HL-60/S4 treated with phorbol 12-myristate 13-acetate at 8.2 ng/mL for 4 days and 3 days (cell line): ENCODE data around the gene LIME1.
"Not testable (repeated sequence)": the region's sequence is repeated elsewhere in the genome, so short reads cannot be mapped to it uniquely, and the experiment has no call there.

ENCODE experiments used
- in situ Hi-C: fragments of 300-500 bp; cut with MboI; formaldehyde crosslinking; loops from 2 replicates; pipeline ENCODE4 v1.15.0; 2022; ENCODE audit warnings: low sequenced_read_pairs

Gene LIME1

GRCh38 chr20:63707558-63708300 lies 28.7 kb upstream of the LIME1 start, which contains the start of the genes ARFRP1 and ZGPAT:
Gene ARFRP1 (minus strand): TSS chr20:63707976. CDS start chr20:63707091, 885 bp downstream.
Gene ZGPAT (plus strand): TSS chr20:63708039. CDS start chr20:63708581, 542 bp downstream.
- in situ Hi-C loops: no loop called here

- in situ Hi-C loops: no loop called here
Measured at GRCh38 chr20:63708301-63709148, 27.9 kb upstream of the LIME1 start.

GRCh38 chr20:63709149-63709527 lies 27.3 kb upstream of the LIME1 start:
- in situ Hi-C loops: no loop called here

GRCh38 chr20:63711085-63711645 lies 25.3 kb upstream of the LIME1 start:
- in situ Hi-C loops: no loop called here

- in situ Hi-C loops: no loop called here
Measured at GRCh38 chr20:63712191-63712590, 24.3 kb upstream of the LIME1 start.

GRCh38 chr20:63714858-63715257 lies 21.6 kb upstream of the LIME1 start:
- in situ Hi-C loops: no loop called here

- in situ Hi-C loops: no loop called here
Measured at GRCh38 chr20:63718996-63719395, 17.5 kb upstream of the LIME1 start.

- in situ Hi-C loops: not testable (repeated sequence)
Measured at GRCh38 chr20:63722967-63723622, 13.4 kb upstream of the LIME1 start.

GRCh38 chr20:63730189-63730733 lies 6.2 kb upstream of the LIME1 start:
- in situ Hi-C loops: not testable (repeated sequence)

- in situ Hi-C loops: no loop called here
Measured at GRCh38 chr20:63731410-63731809, 5.1 kb upstream of the LIME1 start.

- in situ Hi-C loops: no loop called here
Measured at GRCh38 chr20:63732118-63733095, 4.1 kb upstream of the LIME1 start.

- in situ Hi-C loops: no loop called here
Measured at GRCh38 chr20:63733117-63733516, 3.3 kb upstream of the LIME1 start.

GRCh38 chr20:63733579-63734081 lies 2.8 kb upstream of the LIME1 start:
- in situ Hi-C loops: no loop called here

- in situ Hi-C loops: no loop called here
Measured at GRCh38 chr20:63734111-63734945, 2.1 kb upstream of the LIME1 start.

GRCh38 chr20:63734946-63735858 lies 1.3 kb upstream of the LIME1 start:
- in situ Hi-C loops: no loop called here

- in situ Hi-C loops: no loop called here
Measured at GRCh38 chr20:63736893-63737694, 630 bp downstream of the LIME1 start.

GRCh38 chr20:63737695-63737944 lies 1.2 kb downstream of the LIME1 start:
- in situ Hi-C loops: no loop called here
